Testis (tissue), 2 donors: ENCODE measurements around the gene LYL1.

Experiments
- POLR2A ChIP-seq: fragments of 450-650 bp; IDR thresholded peaks from one replicate; pipeline ENCODE4 v1.6.1; 2017; ENCODE audit warnings: antibody characterized with exemption, mild to moderate bottlenecking, moderate library complexity
- TF ChIP-seq, protein P1 (sequence below), 3 experiments: fragments of 450-650 bp in 2 of 3; fragments of 200-600 bp in 1 of 3; sonication (generic) in 1 of 3; IDR thresholded peaks; one replicate each; pipeline ENCODE4 v1.5.1; 2016 to 2019; ENCODE audit warnings: antibody characterized with exemption in 3 of 3, mild to moderate bottlenecking in 2 of 3, moderate library complexity in 1 of 3

DNA sequence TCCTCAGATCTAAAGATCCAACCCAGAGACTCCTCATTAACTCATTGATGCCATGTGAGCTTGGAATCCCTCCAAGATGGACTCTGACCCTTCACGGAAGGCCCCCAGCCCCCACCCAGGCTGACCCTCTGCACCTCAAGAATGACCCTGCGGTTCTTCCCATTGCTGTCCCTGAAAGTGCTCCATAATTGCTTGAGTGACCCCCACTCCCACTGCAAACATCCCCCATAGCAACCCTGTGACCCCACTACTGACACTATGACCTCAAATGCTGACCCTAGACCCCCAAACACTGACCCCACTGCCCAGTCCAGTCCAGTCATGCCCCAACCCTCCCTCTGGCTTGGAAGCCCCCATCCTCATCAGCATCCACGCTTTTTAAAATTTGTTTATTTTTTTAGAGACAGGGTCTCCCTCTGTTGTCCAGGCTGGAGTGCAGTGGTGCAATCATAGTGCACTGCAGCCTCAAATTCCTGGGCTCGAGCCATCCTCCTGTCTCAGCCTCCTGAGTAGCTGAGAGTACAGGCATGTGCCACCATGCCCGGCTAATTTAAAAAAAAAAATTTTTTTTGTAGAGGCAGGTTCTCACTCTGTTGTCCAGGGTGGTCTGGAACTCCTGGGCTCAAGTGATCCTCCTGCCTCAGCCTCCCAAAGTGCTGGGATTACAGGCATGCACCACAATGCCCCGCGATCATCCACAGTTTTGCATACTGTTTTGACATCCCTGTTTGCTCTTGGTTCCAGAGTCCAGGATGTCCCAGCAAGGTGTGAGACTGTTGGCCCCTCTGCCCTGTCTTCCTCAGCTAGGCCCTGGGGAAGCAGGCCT is 855 bp downstream of the LYL1 start:
- TF ChIP-seq, protein P1, sequence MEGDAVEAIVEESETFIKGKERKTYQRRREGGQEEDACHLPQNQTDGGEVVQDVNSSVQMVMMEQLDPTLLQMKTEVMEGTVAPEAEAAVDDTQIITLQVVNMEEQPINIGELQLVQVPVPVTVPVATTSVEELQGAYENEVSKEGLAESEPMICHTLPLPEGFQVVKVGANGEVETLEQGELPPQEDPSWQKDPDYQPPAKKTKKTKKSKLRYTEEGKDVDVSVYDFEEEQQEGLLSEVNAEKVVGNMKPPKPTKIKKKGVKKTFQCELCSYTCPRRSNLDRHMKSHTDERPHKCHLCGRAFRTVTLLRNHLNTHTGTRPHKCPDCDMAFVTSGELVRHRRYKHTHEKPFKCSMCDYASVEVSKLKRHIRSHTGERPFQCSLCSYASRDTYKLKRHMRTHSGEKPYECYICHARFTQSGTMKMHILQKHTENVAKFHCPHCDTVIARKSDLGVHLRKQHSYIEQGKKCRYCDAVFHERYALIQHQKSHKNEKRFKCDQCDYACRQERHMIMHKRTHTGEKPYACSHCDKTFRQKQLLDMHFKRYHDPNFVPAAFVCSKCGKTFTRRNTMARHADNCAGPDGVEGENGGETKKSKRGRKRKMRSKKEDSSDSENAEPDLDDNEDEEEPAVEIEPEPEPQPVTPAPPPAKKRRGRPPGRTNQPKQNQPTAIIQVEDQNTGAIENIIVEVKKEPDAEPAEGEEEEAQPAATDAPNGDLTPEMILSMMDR (IDR thresholded peaks at IDR 0.05) = no peak
- TF ChIP-seq POLR2A = no peak
